ENCODE results near the gene COL25A1. TPM values are rescaled to one million over a fixed set of nuclear protein-coding genes. Genes with fewer than 3 reads are reported as not detected.

The COL25A1 gene
- total RNA-seq, 1 experiment from 2014 or later: 2.1 TPM

DNA sequence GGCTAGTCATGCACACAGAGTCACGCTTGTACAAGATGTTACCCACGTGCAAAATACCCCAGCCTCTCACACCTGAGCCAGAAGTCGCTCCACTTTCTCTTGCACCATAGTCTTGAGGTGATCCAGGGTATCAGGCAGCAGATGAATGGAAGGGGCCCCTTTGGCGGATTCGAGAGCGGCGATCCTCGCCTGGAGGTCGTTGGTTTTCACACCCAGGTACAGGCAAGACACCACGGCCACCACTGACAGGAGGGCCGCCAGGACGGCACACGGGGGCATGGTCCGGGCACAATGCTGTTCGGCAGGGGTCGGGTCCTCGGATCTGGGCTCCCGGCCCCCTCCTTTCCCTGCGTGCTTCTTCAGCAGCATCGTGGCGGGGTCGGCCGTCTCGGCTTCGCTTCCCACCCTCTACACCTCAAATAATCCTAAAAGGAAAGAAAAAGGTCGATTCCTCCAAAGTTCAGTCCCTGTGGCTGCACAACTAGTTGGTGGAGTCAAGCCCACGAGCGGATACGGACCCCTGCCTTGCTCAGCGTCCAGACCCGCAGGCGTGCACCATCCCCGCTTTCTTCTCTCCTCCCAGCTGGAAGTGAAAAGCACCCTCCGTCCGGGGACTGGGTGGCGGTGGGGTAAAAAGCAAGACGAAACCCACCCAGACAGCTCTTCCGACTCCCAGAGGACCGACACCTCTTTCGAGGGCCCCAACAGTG lies 652 bp downstream of the COL25A1 start:
- DNase-seq: peak; percentile 47
- H3K27me3 ChIP-seq (ENCODE audit: control insufficient read depth, insufficient read depth, low read length): peaks cover 22% of the 10 kb centered on the region
- no peaks in the 10 kb centered on the region for H3K36me3 ChIP-seq (replicated peaks; ENCODE audit: control insufficient read depth, insufficient read depth, low read length)
- H3K4me3 ChIP-seq (ENCODE audit: insufficient read depth, low read depth, low read length): peak overlapping the region; percentile 77

- peak; percentile 51 for DNase-seq
- no peaks in the 10 kb centered on the region for H3K36me3 ChIP-seq (replicated peaks; ENCODE audit: control insufficient read depth, insufficient read depth, low read length)
- peaks cover 22% of the 10 kb centered on the region for H3K27me3 ChIP-seq (ENCODE audit: control insufficient read depth, insufficient read depth, low read length)
- H3K4me3 ChIP-seq (ENCODE audit: insufficient read depth, low read depth, low read length): no peak overlapping the region
Measured at GRCh38 chr4:109298279-109299010, 4.0 kb downstream of the COL25A1 start.

- no peaks in the 10 kb centered on the region for H3K36me3 ChIP-seq (replicated peaks; ENCODE audit: control insufficient read depth, insufficient read depth, low read length)
- H3K27me3 ChIP-seq (ENCODE audit: control insufficient read depth, insufficient read depth, low read length): peaks cover 12% of the 10 kb centered on the region
- no peak overlapping the region for H3K4me3 ChIP-seq (ENCODE audit: insufficient read depth, low read depth, low read length)
- no peak for DNase-seq
Measured at GRCh38 chr4:109296527-109296926, 5.9 kb downstream of the COL25A1 start.

GRCh38 chr4:109295081-109295480 lies 7.4 kb downstream of the COL25A1 start:
- Histone ChIP-seq H3K36me3 (replicated peaks; ENCODE audit: control insufficient read depth, insufficient read depth, low read length) (no peaks in the 10 kb centered on the region), H3K27me3 (ENCODE audit: control insufficient read depth, insufficient read depth, low read length) (no peaks in the 10 kb centered on the region), H3K4me3 (ENCODE audit: insufficient read depth, low read depth, low read length) (no peak overlapping the region)
- DNase-seq: no peak

- Histone ChIP-seq H3K36me3 (replicated peaks; ENCODE audit: control insufficient read depth, insufficient read depth, low read length) (no peaks in the 10 kb centered on the region), H3K27me3 (ENCODE audit: control insufficient read depth, insufficient read depth, low read length) (no peaks in the 10 kb centered on the region), H3K4me3 (ENCODE audit: insufficient read depth, low read depth, low read length) (no peak overlapping the region)
- DNase-seq: no peak
Measured at GRCh38 chr4:109294468-109295020, 7.9 kb downstream of the COL25A1 start.

DNA sequence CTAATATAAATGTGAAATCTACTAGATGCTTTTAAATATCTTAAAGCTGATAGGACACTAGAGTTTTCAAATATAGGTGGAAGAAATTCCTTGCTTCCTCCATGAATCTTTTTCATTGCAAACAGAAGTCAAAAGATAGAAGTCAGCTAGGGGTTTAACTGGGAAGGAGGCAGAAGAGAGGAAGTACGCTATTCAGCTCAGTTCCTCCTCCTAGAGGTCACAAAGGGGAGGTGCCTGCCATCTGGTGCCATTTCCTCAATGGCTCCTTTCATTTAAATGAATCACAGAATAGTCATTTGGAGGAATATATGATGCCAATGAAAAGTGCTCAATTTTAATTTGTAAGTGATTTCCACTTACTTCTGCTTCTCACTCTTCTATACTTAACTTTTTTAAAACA lies 8.5 kb downstream of the COL25A1 start:
- DNase-seq: peak; percentile 45
- Histone ChIP-seq H3K4me3 (ENCODE audit: insufficient read depth, low read depth, low read length) (no peak overlapping the region), H3K36me3 (replicated peaks; ENCODE audit: control insufficient read depth, insufficient read depth, low read length) (no peaks in the 10 kb centered on the region), H3K27me3 (ENCODE audit: control insufficient read depth, insufficient read depth, low read length) (no peaks in the 10 kb centered on the region)

GRCh38 chr4:109291707-109292238 lies 10.7 kb downstream of the COL25A1 start:
- H3K27me3 ChIP-seq (ENCODE audit: control insufficient read depth, insufficient read depth, low read length): no peaks in the 10 kb centered on the region
- DNase-seq: no peak
- no peak overlapping the region for H3K4me3 ChIP-seq (ENCODE audit: insufficient read depth, low read depth, low read length)
- H3K36me3 ChIP-seq (replicated peaks; ENCODE audit: control insufficient read depth, insufficient read depth, low read length): no peaks in the 10 kb centered on the region

DNA sequence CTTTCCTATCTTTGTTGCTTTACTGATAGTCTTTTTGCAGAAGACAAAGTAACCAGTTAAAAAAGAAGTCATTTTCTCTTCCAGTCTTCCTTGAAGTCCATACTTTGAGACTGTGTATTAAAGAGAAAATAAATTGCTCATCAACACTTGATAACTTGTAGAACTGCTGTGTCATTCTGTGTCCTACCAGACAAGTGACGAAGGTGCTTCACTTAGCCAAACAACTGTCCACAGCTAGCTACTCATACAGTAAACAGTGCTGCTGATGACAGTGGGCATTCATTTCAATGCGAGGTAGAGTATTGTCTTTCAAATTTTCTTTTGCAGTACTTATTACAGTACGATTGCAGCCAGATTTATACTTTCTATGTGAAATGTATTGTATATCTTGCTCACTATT lies 11.5 kb downstream of the COL25A1 start:
- Histone ChIP-seq H3K4me3 (ENCODE audit: insufficient read depth, low read depth, low read length) (no peak overlapping the region), H3K27me3 (ENCODE audit: control insufficient read depth, insufficient read depth, low read length) (no peaks in the 10 kb centered on the region), H3K36me3 (replicated peaks; ENCODE audit: control insufficient read depth, insufficient read depth, low read length) (no peaks in the 10 kb centered on the region)
- DNase-seq: no peak

GRCh38 chr4:109278594-109279031 lies 23.8 kb downstream of the COL25A1 start:
- DNase-seq: no peak
- no peak overlapping the region for H3K4me3 ChIP-seq (ENCODE audit: insufficient read depth, low read depth, low read length)
- H3K36me3 ChIP-seq (replicated peaks; ENCODE audit: control insufficient read depth, insufficient read depth, low read length): no peaks in the 10 kb centered on the region
- no peaks in the 10 kb centered on the region for H3K27me3 ChIP-seq (ENCODE audit: control insufficient read depth, insufficient read depth, low read length)

- H3K4me3 ChIP-seq (ENCODE audit: insufficient read depth, low read depth, low read length): no peak overlapping the region
- DNase-seq: no peak
- H3K36me3 ChIP-seq (replicated peaks; ENCODE audit: control insufficient read depth, insufficient read depth, low read length): no peaks in the 10 kb centered on the region
- H3K27me3 ChIP-seq (ENCODE audit: control insufficient read depth, insufficient read depth, low read length): no peaks in the 10 kb centered on the region
Measured at GRCh38 chr4:109276482-109277095, 25.9 kb downstream of the COL25A1 start.

DNA sequence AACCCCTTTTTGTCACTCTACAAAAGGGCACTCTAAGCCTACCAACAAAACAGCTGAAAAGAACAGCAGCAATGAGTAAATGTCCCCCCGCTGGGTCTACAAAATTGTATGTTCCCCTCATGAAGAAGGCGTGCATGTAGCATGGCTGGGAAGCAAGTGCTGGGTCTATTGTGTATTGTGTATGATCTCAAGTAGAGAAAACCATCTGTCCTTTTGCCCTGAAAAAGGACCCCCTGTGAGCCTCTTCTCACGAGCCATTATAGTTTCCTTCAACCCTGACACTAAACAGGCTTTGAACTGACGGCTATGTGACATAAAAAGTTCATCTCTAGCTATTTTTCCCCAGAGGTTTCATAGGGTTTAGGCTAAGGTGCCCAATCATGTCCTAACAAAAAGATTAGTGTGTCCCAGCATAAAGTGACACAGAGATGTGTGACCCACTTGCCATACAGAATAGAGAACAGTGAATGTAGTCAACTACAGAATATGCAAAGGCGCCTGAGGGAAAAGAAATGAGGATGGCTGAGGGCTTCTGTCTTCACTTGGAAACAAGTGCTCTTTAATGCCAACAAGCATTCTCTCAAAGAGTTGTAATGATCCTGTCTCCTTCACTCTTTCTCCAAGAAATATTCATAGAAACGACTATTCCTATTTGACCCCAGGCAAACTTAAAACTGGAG lies 27.3 kb downstream of the COL25A1 start:
- no peaks in the 10 kb centered on the region for H3K27me3 ChIP-seq (ENCODE audit: control insufficient read depth, insufficient read depth, low read length)
- H3K36me3 ChIP-seq (replicated peaks; ENCODE audit: control insufficient read depth, insufficient read depth, low read length): no peaks in the 10 kb centered on the region
- DNase-seq: no peak
- H3K4me3 ChIP-seq (ENCODE audit: insufficient read depth, low read depth, low read length): no peak overlapping the region

DNA sequence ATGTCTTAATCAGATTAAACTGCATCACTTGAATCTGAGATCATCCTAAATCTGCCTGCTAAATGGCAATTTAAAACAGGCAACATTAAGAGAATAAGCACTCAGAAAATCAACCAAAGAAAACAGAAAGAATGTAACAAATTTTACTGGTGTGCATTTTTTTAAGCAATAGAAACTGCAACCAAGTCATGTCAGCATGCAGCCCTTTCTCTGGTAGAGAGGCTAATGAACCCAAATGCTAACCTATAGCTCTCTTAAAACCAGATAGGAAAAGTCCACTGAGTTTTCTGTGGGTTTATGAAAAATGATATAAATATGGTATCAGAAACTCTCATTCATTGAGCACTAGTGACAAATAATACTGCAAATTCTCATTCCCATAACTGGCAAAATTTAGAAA lies 35.6 kb downstream of the COL25A1 start:
- Histone ChIP-seq H3K4me3 (ENCODE audit: insufficient read depth, low read depth, low read length) (no peak overlapping the region), H3K27me3 (ENCODE audit: control insufficient read depth, insufficient read depth, low read length) (no peaks in the 10 kb centered on the region), H3K36me3 (replicated peaks; ENCODE audit: control insufficient read depth, insufficient read depth, low read length) (no peaks in the 10 kb centered on the region)
- no peak for DNase-seq

DNA sequence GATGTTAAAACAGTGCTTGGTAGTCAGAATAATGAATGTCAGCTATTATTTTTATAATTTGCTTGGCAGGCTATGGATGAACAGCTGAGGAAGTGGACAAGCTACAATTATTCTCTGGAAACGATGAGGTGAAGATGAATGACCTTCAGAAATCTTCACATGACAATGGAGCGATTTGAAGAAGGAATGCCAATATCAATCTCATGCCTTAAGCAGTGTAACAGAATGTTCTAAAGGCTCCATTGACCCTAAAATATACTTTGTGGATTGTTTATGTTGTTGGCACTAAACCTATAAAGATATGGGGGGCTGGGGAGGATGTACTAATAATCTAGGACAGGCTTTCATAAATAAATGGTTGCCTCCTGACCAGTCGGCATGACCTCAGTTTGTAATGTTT lies 36.2 kb downstream of the COL25A1 start:
- H3K27me3 ChIP-seq (ENCODE audit: control insufficient read depth, insufficient read depth, low read length): no peaks in the 10 kb centered on the region
- H3K4me3 ChIP-seq (ENCODE audit: insufficient read depth, low read depth, low read length): no peak overlapping the region
- DNase-seq: no peak
- no peaks in the 10 kb centered on the region for H3K36me3 ChIP-seq (replicated peaks; ENCODE audit: control insufficient read depth, insufficient read depth, low read length)

- no peak for DNase-seq
- Histone ChIP-seq H3K4me3 (ENCODE audit: insufficient read depth, low read depth, low read length) (no peak overlapping the region), H3K36me3 (replicated peaks; ENCODE audit: control insufficient read depth, insufficient read depth, low read length) (no peaks in the 10 kb centered on the region), H3K27me3 (ENCODE audit: control insufficient read depth, insufficient read depth, low read length) (no peaks in the 10 kb centered on the region)
Measured at GRCh38 chr4:109263721-109264120, 38.7 kb downstream of the COL25A1 start.
